ENCODE measurements around the gene PNPLA8.
"Not testable (repeated sequence)": the region's sequence is repeated elsewhere in the genome, so short reads cannot be mapped to it uniquely, and the experiment has no call there.

PNPLA8 gene

GRCh38 chr7:108525985-108526767 is at the start of gene PNPLA8:
PNPLA8 (minus strand) TSS chr7:108526135; CDS start chr7:108515491, 10,644 bp downstream.
- DNase-seq (ENCODE audit: low spot score): peak; percentile 99

GRCh38 chr7:108575156-108575555 is 49.2 kb upstream of the PNPLA8 start:
- DNase-seq (ENCODE audit: low spot score): no peak

- DNase-seq (ENCODE audit: low spot score): peak; percentile 53
Measured at GRCh38 chr7:108572480-108572879, 46.5 kb upstream of the PNPLA8 start.

- peak; percentile 74 for DNase-seq (ENCODE audit: low spot score)
Measured at GRCh38 chr7:108570146-108570755, 44.3 kb upstream of the PNPLA8 start.

- DNase-seq (ENCODE audit: low spot score): peak; percentile 99
Measured at GRCh38 chr7:108569381-108570145, 43.6 kb upstream of the PNPLA8 start, which contains the start of the genes DNAJB9 and THAP5. DNAJB9 (plus strand) TSS chr7:108569874; CDS start chr7:108571727, 1,853 bp downstream. THAP5 (minus strand) TSS chr7:108569706; CDS start chr7:108569569, 137 bp downstream.

GRCh38 chr7:108568801-108569380 is 43.0 kb upstream of the PNPLA8 start:
- DNase-seq (ENCODE audit: low spot score): no peak

GRCh38 chr7:108565987-108566386 is 40.1 kb upstream of the PNPLA8 start:
- peak; percentile 11 for DNase-seq (ENCODE audit: low spot score)

GRCh38 chr7:108561047-108561619 is 35.2 kb upstream of the PNPLA8 start:
- no peak for DNase-seq (ENCODE audit: low spot score)

- DNase-seq (ENCODE audit: low spot score): no peak
Measured at GRCh38 chr7:108559253-108559652, 33.3 kb upstream of the PNPLA8 start.

- DNase-seq (ENCODE audit: low spot score): no peak
Measured at GRCh38 chr7:108557617-108558016, 31.7 kb upstream of the PNPLA8 start.

- no peak for DNase-seq (ENCODE audit: low spot score)
Measured at GRCh38 chr7:108557191-108557590, 31.3 kb upstream of the PNPLA8 start.

- DNase-seq (ENCODE audit: low spot score): not testable (repeated sequence)
Measured at GRCh38 chr7:108556665-108557064, 30.7 kb upstream of the PNPLA8 start.

- DNase-seq (ENCODE audit: low spot score): not testable (repeated sequence)
Measured at GRCh38 chr7:108548141-108548896, 22.4 kb upstream of the PNPLA8 start.

- no peak for DNase-seq (ENCODE audit: low spot score)
Measured at GRCh38 chr7:108541478-108541877, 15.5 kb upstream of the PNPLA8 start.

- DNase-seq (ENCODE audit: low spot score): not testable (repeated sequence)
Measured at GRCh38 chr7:108538685-108539084, 12.8 kb upstream of the PNPLA8 start.

- peak; percentile 87 for DNase-seq (ENCODE audit: low spot score)
Measured at GRCh38 chr7:108538236-108538635, 12.3 kb upstream of the PNPLA8 start.

GRCh38 chr7:108537229-108537628 is 11.3 kb upstream of the PNPLA8 start:
- DNase-seq (ENCODE audit: low spot score): peak; percentile 28

- no peak for DNase-seq (ENCODE audit: low spot score)
Measured at GRCh38 chr7:108535744-108536143, 9.8 kb upstream of the PNPLA8 start.

GRCh38 chr7:108535257-108535656 is 9.3 kb upstream of the PNPLA8 start:
- no peak for DNase-seq (ENCODE audit: low spot score)

GRCh38 chr7:108533712-108534111 is 7.8 kb upstream of the PNPLA8 start:
- no peak for DNase-seq (ENCODE audit: low spot score)

- no peak for DNase-seq (ENCODE audit: low spot score)
Measured at GRCh38 chr7:108529341-108529740, 3.4 kb upstream of the PNPLA8 start.
